Prostate gland (tissue), 2 donors: ENCODE data around the gene CNPPD1.
A peak's percentile ranks its signal among the peaks of the same experiment; 100 is the strongest.

ENCODE experiments used
- CTCF ChIP-seq, 4 experiments: fragments of 200-600 bp in 2 of 4; fragments of 450-650 bp in 2 of 4; sonication (generic) in 2 of 4; IDR thresholded peaks; 1 replicate in 3 of 4; 2 replicates in 1 of 4; pipeline ENCODE4 v1.5.1; 2016 to 2019; ENCODE audit warnings: antibody characterized with exemption in 4 of 4, mild to moderate bottlenecking in 2 of 4, moderate library complexity in 2 of 4
- POLR2A ChIP-seq: fragments of 450-650 bp; IDR thresholded peaks from one replicate; pipeline ENCODE4 v1.6.1; 2016; ENCODE audit warnings: antibody characterized with exemption, mild to moderate bottlenecking
- POLR2AphosphoS5 ChIP-seq: sonication (generic); formaldehyde crosslinking; IDR thresholded peaks from one replicate; pipeline ENCODE4 v1.6.1; 2017; ENCODE audit warnings: antibody characterized with exemption

GRCh38 chr2:219129589-219129988 lies 47.1 kb downstream of the CNPPD1 start:
- TF ChIP-seq CTCF (IDR thresholded peaks at IDR 0.05) (no peak), POLR2A (no peak), POLR2AphosphoS5 (peak; percentile 34)
